ENCODE measurements around the gene RNF166.
A peak's percentile ranks its signal among the peaks of the same experiment; 100 is the strongest.

GRCh38 chr16:88686439-88687253 is 19.6 kb downstream of the RNF166 start, which contains the start of gene SNAI3:
- TF ChIP-seq, protein P1, sequence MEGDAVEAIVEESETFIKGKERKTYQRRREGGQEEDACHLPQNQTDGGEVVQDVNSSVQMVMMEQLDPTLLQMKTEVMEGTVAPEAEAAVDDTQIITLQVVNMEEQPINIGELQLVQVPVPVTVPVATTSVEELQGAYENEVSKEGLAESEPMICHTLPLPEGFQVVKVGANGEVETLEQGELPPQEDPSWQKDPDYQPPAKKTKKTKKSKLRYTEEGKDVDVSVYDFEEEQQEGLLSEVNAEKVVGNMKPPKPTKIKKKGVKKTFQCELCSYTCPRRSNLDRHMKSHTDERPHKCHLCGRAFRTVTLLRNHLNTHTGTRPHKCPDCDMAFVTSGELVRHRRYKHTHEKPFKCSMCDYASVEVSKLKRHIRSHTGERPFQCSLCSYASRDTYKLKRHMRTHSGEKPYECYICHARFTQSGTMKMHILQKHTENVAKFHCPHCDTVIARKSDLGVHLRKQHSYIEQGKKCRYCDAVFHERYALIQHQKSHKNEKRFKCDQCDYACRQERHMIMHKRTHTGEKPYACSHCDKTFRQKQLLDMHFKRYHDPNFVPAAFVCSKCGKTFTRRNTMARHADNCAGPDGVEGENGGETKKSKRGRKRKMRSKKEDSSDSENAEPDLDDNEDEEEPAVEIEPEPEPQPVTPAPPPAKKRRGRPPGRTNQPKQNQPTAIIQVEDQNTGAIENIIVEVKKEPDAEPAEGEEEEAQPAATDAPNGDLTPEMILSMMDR (IDR thresholded peaks at IDR 0.05 in 4 of 5, conservative IDR thresholded peaks at IDR 0.05 in 1 of 5): no peak
- peak; percentile 73 to 75 for TF ChIP-seq POLR2A (IDR thresholded peaks at IDR 0.05)
